Measurements from ENCODE around the gene DCLRE1B. TPM values are rescaled to one million over a fixed set of nuclear protein-coding genes. Genes with fewer than 3 reads are reported as not detected.

The DCLRE1B gene
- polyA plus RNA-seq, 1 donor from 2014 or later: 7.3 TPM

- no peak overlapping the region for H2AFZ ChIP-seq (ENCODE audit: low read depth, low read length)
- no peaks in the 10 kb centered on the region for H4K20me1 ChIP-seq (ENCODE audit: insufficient read depth)
- no peaks in the 10 kb centered on the region for H3K9me3 ChIP-seq (ENCODE audit: low read length)
- no peaks in the 10 kb centered on the region for H3K27me3 ChIP-seq (ENCODE audit: insufficient read depth, low read depth, low read length)
- no peaks in the 10 kb centered on the region for H3F3A ChIP-seq (ENCODE audit: insufficient read depth, low read length, poor library complexity, severe bottlenecking)
- H3K27ac ChIP-seq (ENCODE audit: low read length): no peak overlapping the region
- no peak overlapping the region for H3K9ac ChIP-seq (ENCODE audit: low read length)
- H3K9me2 ChIP-seq (ENCODE audit: insufficient read depth, low read length): no peaks in the 10 kb centered on the region
- H3K79me2 ChIP-seq (replicated peaks; ENCODE audit: insufficient read depth, low read length): no peaks in the 10 kb centered on the region
- no peak overlapping the region for H3K4me2 ChIP-seq (ENCODE audit: low read length)
- H3K4me3 ChIP-seq (ENCODE audit: low read length): no peak overlapping the region
- no peak for TF ChIP-seq SMC3 (conservative IDR thresholded peaks at IDR 0.05; ENCODE audit: poor library complexity)
- TF ChIP-seq POLR2AphosphoS5 (IDR thresholded peaks at IDR 0.05): no peak
- no peak for TF ChIP-seq MXI1 (conservative IDR thresholded peaks at IDR 0.05; ENCODE audit: poor library complexity, severe bottlenecking)
- no peak for TF ChIP-seq CTCF (IDR thresholded peaks at IDR 0.05; ENCODE audit: poor library complexity, severe bottlenecking)
- no peaks in the 10 kb centered on the region for H3K36me3 ChIP-seq (ENCODE audit: insufficient read depth, low read length)
Observed at GRCh38 chr1:113872219-113872935, 32.7 kb upstream of the DCLRE1B start.

- Histone ChIP-seq H4K20me1 (ENCODE audit: insufficient read depth) (no peaks in the 10 kb centered on the region), H3K4me2 (ENCODE audit: low read length) (no peak overlapping the region), H3K79me2 (replicated peaks; ENCODE audit: insufficient read depth, low read length) (no peaks in the 10 kb centered on the region), H3K9me3 (ENCODE audit: low read length) (no peaks in the 10 kb centered on the region), H3K27me3 (ENCODE audit: insufficient read depth, low read depth, low read length) (no peaks in the 10 kb centered on the region), H3K27ac (ENCODE audit: low read length) (no peak overlapping the region), H3K4me3 (ENCODE audit: low read length) (no peak overlapping the region), H3K9ac (ENCODE audit: low read length) (no peak overlapping the region), H3K9me2 (ENCODE audit: insufficient read depth, low read length) (no peaks in the 10 kb centered on the region), H2AFZ (ENCODE audit: low read depth, low read length) (no peak overlapping the region), H3F3A (ENCODE audit: insufficient read depth, low read length, poor library complexity, severe bottlenecking) (no peaks in the 10 kb centered on the region), H3K36me3 (ENCODE audit: insufficient read depth, low read length) (no peaks in the 10 kb centered on the region)
- TF ChIP-seq REST (IDR thresholded peaks at IDR 0.05; ENCODE audit: borderline replicate concordance): no peak
- no peak for TF ChIP-seq EZH2 (IDR thresholded peaks at IDR 0.05; ENCODE audit: borderline replicate concordance, insufficient read depth, low read length, poor library complexity, severe bottlenecking)
- no peak for TF ChIP-seq MXI1 (conservative IDR thresholded peaks at IDR 0.05; ENCODE audit: poor library complexity, severe bottlenecking)
- no peak for TF ChIP-seq RAD21 (conservative IDR thresholded peaks at IDR 0.05)
- no peak for TF ChIP-seq CTCF (IDR thresholded peaks at IDR 0.05; ENCODE audit: poor library complexity, severe bottlenecking)
- TF ChIP-seq POLR2AphosphoS5 (IDR thresholded peaks at IDR 0.05): no peak
- no peak for TF ChIP-seq SMC3 (conservative IDR thresholded peaks at IDR 0.05; ENCODE audit: poor library complexity)
- no peak for TF ChIP-seq EP300 (conservative IDR thresholded peaks at IDR 0.05; ENCODE audit: poor library complexity, severe bottlenecking)
- TF ChIP-seq TAF1 (IDR thresholded peaks at IDR 0.05; ENCODE audit: low read depth): no peak
Observed at GRCh38 chr1:113874012-113874879, 30.9 kb upstream of the DCLRE1B start.
